Upper lobe of left lung (tissue), 6 donors: ENCODE measurements around the gene SERINC5. TPM values are rescaled to one million over a fixed set of nuclear protein-coding genes. Genes with fewer than 3 reads are reported as not detected.

Source experiments
- ATAC-seq, 2 donors: fragments of 200-7000 bp; cut with Tn5 transposase; one replicate each; pipeline ENCODE4 v1.9.1; 2022; ENCODE audit warnings: mild to moderate bottlenecking in 2 of 2, moderate library complexity in 2 of 2; ENCODE audit not compliant: low FRiP score in 2 of 2
- DNase-seq, 2 donors: peaks; one replicate each; pipeline ENCODE4 v3.0.0-alpha.2; 2019 to 2020
- H3K27ac ChIP-seq, 4 donors: fragments of 200-600 bp; sonication (generic); one replicate each; pipeline ENCODE4 v1.5.1; 2016 to 2019
- H3K27me3 ChIP-seq, 4 donors: fragments of 200-600 bp; sonication (generic); one replicate each; pipeline ENCODE4 v1.5.1; 2017 to 2019
- H3K36me3 ChIP-seq, 4 donors: fragments of 200-600 bp; sonication (generic); one replicate each; pipeline ENCODE4 v1.5.1; 2016 to 2019
- H3K4me1 ChIP-seq, 4 donors: fragments of 200-600 bp; sonication (generic); one replicate each; pipeline ENCODE4 v1.5.1; 2018 to 2019
- H3K4me3 ChIP-seq, 4 donors: fragments of 200-600 bp; sonication (generic); one replicate each; pipeline ENCODE4 v1.5.1; 2017 to 2019; ENCODE audit warnings: mild to moderate bottlenecking in 2 of 4, moderate library complexity in 1 of 4
- H3K9me3 ChIP-seq, 4 donors: fragments of 200-600 bp; sonication (generic); one replicate each; pipeline ENCODE4 v1.5.1; 2018 to 2019
- EP300 ChIP-seq, 4 donors: sonication (generic); formaldehyde crosslinking; IDR thresholded peaks; one replicate each; pipeline ENCODE4 v1.5.1; 2017; ENCODE audit warnings: antibody characterized with exemption in 4 of 4, control low read depth in 2 of 4
- POLR2A ChIP-seq, 4 donors: fragments of 450-650 bp; IDR thresholded peaks; one replicate each; pipeline ENCODE4 v1.5.1; 2016 to 2017; ENCODE audit warnings: antibody characterized with exemption in 4 of 4, mild to moderate bottlenecking in 2 of 4
- POLR2AphosphoS5 ChIP-seq, 2 donors: sonication (generic); formaldehyde crosslinking; IDR thresholded peaks; one replicate each; pipeline ENCODE4 v1.5.1; 2017; ENCODE audit warnings: antibody characterized with exemption in 2 of 2
- WGBS, 2 donors: methylation state at CpG; one replicate each; pipeline ENCODE4 v1.1.5; 2017 to 2018; 5-methylcytosine and 5-hydroxymethylcytosine counted together
- total RNA-seq, 6 donors: library from RNA; depleted of rRNA in 4 of 6; stranded (reverse); fragments of >200 nt in 4 of 6; gene quantifications; one replicate each; pipeline versions ENCODE4 v1.1.0 to v1.2.1, GENCODE V29; 2016 to 2021
- TF ChIP-seq, protein P1 (sequence below), 6 experiments: fragments of 450-650 bp in 4 of 6; fragments of 200-600 bp in 2 of 6; sonication (generic) in 2 of 6; IDR thresholded peaks; one replicate each; pipeline ENCODE4 v1.5.1; 2016 to 2019; ENCODE audit warnings: antibody characterized with exemption in 6 of 6
- donor health status: DM: no; HTN: no; CAD: no; lungs with moderate emphysema.
- donor health status: DM: no; HTN: yes; CAD: no; lungs with severe emphysema.

Gene SERINC5
- total RNA-seq, 6 donors from 2014 or later, result 27.3 to 62.4 (median 41.3) TPM

DNA sequence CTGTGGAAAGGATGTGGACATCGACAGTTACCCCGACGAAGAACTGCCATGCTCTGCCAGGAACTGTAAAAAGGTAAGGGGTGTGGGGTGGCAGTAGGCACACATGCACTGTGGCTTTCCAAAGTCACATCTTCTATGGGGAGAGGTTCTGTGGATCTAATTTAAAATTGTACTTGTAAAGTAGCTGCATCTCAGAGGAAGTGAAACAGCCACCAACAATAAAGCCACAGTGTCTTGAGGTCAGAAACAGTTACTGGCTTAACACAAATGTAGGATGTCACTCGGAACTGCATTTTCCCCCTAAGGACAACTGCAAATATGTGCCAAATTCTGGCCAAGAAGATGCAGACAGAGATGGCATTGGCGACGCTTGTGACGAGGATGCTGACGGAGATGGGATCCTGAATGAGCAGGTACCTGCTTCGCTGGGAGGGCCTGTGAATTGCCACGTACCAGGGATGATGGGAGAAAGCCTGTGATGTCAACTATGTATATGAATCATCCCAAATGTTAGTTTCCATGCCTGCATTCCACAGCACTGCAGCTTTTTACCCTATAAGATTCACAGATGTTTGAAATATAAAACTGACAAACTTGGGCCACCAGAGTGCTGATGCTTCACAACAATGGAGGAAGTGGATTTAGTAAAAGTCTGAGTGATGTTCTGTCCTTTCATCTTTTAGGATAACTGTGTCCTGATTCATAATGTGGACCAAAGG is 185.4 kb downstream of the SERINC5 start:
- ATAC-seq (no peak), DNase-seq (no peak)
- Histone ChIP-seq H3K9me3 (no peaks in the 10 kb centered on the region), H3K4me1 (peaks cover 6 to 13% (median 9%) of the 10 kb centered on the region in 4 donors), H3K4me3 (no peak overlapping the region), H3K36me3 (no peaks in the 10 kb centered on the region), H3K27ac (peak overlapping the region in 1 of 4 donors; percentile 67), H3K27me3 (no peaks in the 10 kb centered on the region)
- no peak for TF ChIP-seq EP300 (IDR thresholded peaks at IDR 0.05)
- no peak for TF ChIP-seq POLR2AphosphoS5 (IDR thresholded peaks at IDR 0.05)
- no peak for TF ChIP-seq POLR2A (IDR thresholded peaks at IDR 0.05)
- TF ChIP-seq, protein P1, sequence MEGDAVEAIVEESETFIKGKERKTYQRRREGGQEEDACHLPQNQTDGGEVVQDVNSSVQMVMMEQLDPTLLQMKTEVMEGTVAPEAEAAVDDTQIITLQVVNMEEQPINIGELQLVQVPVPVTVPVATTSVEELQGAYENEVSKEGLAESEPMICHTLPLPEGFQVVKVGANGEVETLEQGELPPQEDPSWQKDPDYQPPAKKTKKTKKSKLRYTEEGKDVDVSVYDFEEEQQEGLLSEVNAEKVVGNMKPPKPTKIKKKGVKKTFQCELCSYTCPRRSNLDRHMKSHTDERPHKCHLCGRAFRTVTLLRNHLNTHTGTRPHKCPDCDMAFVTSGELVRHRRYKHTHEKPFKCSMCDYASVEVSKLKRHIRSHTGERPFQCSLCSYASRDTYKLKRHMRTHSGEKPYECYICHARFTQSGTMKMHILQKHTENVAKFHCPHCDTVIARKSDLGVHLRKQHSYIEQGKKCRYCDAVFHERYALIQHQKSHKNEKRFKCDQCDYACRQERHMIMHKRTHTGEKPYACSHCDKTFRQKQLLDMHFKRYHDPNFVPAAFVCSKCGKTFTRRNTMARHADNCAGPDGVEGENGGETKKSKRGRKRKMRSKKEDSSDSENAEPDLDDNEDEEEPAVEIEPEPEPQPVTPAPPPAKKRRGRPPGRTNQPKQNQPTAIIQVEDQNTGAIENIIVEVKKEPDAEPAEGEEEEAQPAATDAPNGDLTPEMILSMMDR (IDR thresholded peaks at IDR 0.05), result no peak
- 61 to 83% methylated on average over 10 of the region's 10 CpGs for WGBS, 2 donors

DNA sequence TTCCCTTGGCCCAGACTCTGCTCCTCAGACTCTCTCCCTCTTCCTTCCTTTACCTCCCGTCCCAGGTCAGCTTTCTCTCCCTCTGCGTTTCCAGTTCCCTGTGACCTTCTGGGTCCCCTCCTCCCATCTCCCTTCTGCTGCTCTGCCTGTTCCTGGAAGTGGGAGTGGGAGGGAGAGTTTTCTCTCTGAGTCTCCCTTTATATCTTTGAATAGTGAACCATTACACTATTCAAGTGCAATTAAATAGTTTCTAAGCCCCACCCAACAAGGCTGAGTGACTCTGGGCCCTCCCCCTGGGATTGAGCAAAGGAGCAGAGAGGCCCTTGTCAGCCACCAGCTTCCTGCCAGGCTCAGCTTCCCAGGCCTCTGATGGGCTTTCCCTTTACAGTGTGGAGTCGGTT is 185.9 kb downstream of the SERINC5 start:
- Histone ChIP-seq H3K4me3 (no peak overlapping the region), H3K9me3 (no peaks in the 10 kb centered on the region), H3K27ac (peak overlapping the region in 2 of 4 donors; percentile 40 to 67), H3K27me3 (no peaks in the 10 kb centered on the region), H3K4me1 (peaks cover 6 to 13% (median 9%) of the 10 kb centered on the region in 4 donors), H3K36me3 (no peaks in the 10 kb centered on the region)
- DNase-seq (peak in 1 of 2 donors; percentile 79), ATAC-seq (peak; percentile 63 to 82)
- TF ChIP-seq POLR2A (IDR thresholded peaks at IDR 0.05) (no peak), POLR2AphosphoS5 (IDR thresholded peaks at IDR 0.05) (no peak), EP300 (IDR thresholded peaks at IDR 0.05) (no peak)
- TF ChIP-seq, protein P1 (IDR thresholded peaks at IDR 0.05), result no peak
- WGBS, 2 donors, result 10 to 30% methylated on average over 3 of the region's 3 CpGs

DNA sequence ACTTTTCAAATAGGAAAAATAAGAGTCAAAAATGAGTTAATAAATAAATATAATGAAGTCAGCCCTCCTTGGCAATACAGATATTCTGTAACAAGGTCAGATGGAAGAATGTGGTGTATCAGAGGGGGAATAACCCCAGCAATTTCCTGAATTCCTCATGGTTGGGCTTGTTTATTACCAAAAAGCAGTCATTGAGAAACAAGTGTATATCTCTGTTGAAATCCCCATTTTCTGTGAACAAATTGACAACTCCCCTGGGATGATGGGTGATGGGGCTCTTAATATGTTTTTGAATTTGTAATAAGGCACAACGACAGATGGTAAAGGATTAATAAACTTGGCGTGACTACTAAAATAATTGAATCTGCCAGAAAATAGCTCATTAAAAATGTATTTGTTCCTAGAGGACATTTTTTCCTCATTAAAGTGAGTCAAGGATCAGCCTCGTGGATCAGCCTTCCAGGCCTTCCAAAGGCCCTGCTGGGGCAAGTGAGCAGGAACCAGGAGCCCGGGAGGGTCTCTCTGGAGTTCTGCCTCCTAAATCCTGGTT is 186.5 kb downstream of the SERINC5 start:
- Histone ChIP-seq H3K4me3 (no peak overlapping the region), H3K9me3 (no peaks in the 10 kb centered on the region), H3K27me3 (no peaks in the 10 kb centered on the region), H3K27ac (peak overlapping the region in 2 of 4 donors; percentile 40 to 67), H3K36me3 (no peaks in the 10 kb centered on the region), H3K4me1 (peaks cover 6 to 13% (median 9%) of the 10 kb centered on the region in 4 donors)
- WGBS, 2 donors, result 53 to 61% methylated on average over 4 of the region's 4 CpGs
- TF ChIP-seq POLR2AphosphoS5 (IDR thresholded peaks at IDR 0.05), result no peak
- TF ChIP-seq, protein P1 (IDR thresholded peaks at IDR 0.05), result no peak
- no peak for TF ChIP-seq EP300 (IDR thresholded peaks at IDR 0.05)
- no peak for TF ChIP-seq POLR2A (IDR thresholded peaks at IDR 0.05)
- no peak for ATAC-seq
- no peak for DNase-seq

DNA sequence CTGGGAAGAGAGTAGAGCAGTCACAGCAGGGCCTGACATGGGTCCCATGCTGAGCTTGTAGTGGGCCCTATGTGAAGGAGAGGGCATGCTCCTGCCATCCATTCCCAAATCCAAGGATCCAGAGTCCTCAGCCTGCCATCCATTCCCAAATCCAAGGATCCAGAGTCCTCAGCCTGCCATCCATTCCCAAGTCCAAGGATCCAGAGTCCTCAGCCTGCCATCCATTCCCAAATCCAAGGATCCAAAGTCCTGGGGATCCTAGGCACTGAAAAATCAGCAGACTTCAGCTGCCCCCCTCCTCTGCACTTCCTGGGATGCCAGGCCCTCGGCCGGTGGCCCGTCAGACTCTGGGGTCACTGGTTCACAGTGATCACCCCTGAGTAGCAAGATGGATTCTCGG is 187.1 kb downstream of the SERINC5 start:
- 81 to 87% methylated on average over 4 of the region's 4 CpGs for WGBS, 2 donors
- Histone ChIP-seq H3K27me3 (no peaks in the 10 kb centered on the region), H3K4me1 (peaks cover 6 to 13% (median 9%) of the 10 kb centered on the region in 4 donors), H3K27ac (no peak overlapping the region), H3K36me3 (no peaks in the 10 kb centered on the region), H3K4me3 (no peak overlapping the region), H3K9me3 (no peaks in the 10 kb centered on the region)
- DNase-seq (peak in 1 of 2 donors; percentile 33), ATAC-seq (no peak)
- TF ChIP-seq POLR2A (IDR thresholded peaks at IDR 0.05) (no peak), EP300 (IDR thresholded peaks at IDR 0.05) (no peak), POLR2AphosphoS5 (IDR thresholded peaks at IDR 0.05) (no peak)
- TF ChIP-seq, protein P1 (IDR thresholded peaks at IDR 0.05), result no peak
